Calu3 (cell line): ENCODE data around the gene LAMA2. TPM values are rescaled to one million over a fixed set of nuclear protein-coding genes. Genes with fewer than 3 reads are reported as not detected.

ENCODE experiments used
- BruUV-seq: library from RNA; stranded (reverse); fragments of 400-500 nt; replicated peaks from 2 replicates; lab custom pipeline; 2021; lab: Mats Ljungman, UMichigan
- CTCF ChIA-PET: fragments of 300-600 bp; sonication (Branson Sonifier 250); formaldehyde crosslinking; loops from one replicate; lab custom pipeline; 2022; ENCODE audit warnings: antibody characterized with exemption; lab: Charles Lee
- DNase-seq: peaks from one replicate; pipeline ENCODE4 v3.0.0; 2022
- H3K27ac Mint-ChIP-seq: one replicate; pipeline ENCODE4 v1.8.0; 2022; ENCODE audit warnings: mixed read lengths; ENCODE audit not compliant: unreplicated experiment
- H3K27me3 Mint-ChIP-seq: one replicate; pipeline ENCODE4 v1.8.0; 2022; ENCODE audit warnings: mixed read lengths; ENCODE audit not compliant: unreplicated experiment
- H3K36me3 Mint-ChIP-seq: one replicate; pipeline ENCODE4 v1.8.0; 2022; ENCODE audit warnings: mild to moderate bottlenecking, moderate library complexity, mixed read lengths; ENCODE audit not compliant: insufficient read depth, unreplicated experiment
- H3K4me1 Mint-ChIP-seq: one replicate; pipeline ENCODE4 v1.8.0; 2022; ENCODE audit warnings: mild to moderate bottlenecking, low read depth, mixed read lengths; ENCODE audit not compliant: unreplicated experiment
- H3K4me3 Mint-ChIP-seq: one replicate; pipeline ENCODE4 v1.8.0; 2022; ENCODE audit warnings: mild to moderate bottlenecking, low read depth, moderate library complexity, mixed read lengths; ENCODE audit not compliant: unreplicated experiment
- H3K9me3 Mint-ChIP-seq: one replicate; pipeline ENCODE4 v1.8.0; 2022; ENCODE audit warnings: low read depth, mixed read lengths; ENCODE audit not compliant: unreplicated experiment
- intact Hi-C: fragments of 100-400 bp; cut with micrococcal nuclease; formaldehyde crosslinking; loops from one replicate; pipeline ENCODE4 v1.10.0; 2022; ENCODE audit not compliant: unreplicated experiment
- total RNA-seq: library from RNA; stranded (reverse); gene quantifications from 2 replicates; pipeline ENCODE4 v1.2.3, GENCODE V29; 2022
- TF ChIP-seq, protein P1 (sequence below): fragments of 200-600 bp; IDR thresholded peaks from one replicate; pipeline ENCODE4 v1.8.0; 2022; ENCODE audit warnings: antibody characterized with exemption; ENCODE audit not compliant: unreplicated experiment

The LAMA2 gene
- total RNA-seq, 1 experiment from 2014 or later, result 0.80 TPM

- DNase-seq, result no peak
- Mint-ChIP-seq H3K4me1 (no peaks in the 10 kb centered on the region), H3K4me3 (no peak overlapping the region)
Measured at GRCh38 chr6:129239825-129240491, 357.0 kb downstream of the LAMA2 start.

DNA sequence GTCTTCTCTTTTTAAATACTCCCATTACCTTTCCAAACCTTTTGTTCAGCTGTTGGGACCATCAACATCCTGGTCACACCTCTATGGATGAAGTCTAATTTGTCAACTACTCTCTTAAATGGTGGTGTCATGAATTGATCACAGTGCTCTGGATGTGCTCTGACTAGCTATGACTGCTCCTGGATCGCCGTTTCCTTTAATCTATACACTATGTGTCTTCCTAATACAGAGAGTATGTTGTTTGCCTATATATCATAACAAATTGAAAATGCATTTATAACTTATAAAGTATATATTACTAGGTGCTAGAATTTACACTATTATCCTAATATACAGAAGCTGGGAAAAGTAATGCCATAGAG, 357.5 kb downstream of the LAMA2 start:
- no TSS peak for BruUV-seq
- no peak for DNase-seq
- Mint-ChIP-seq H3K27ac (no peak overlapping the region), H3K4me3 (no peak overlapping the region), H3K36me3 (no peaks in the 10 kb centered on the region), H3K27me3 (no peaks in the 10 kb centered on the region), H3K4me1 (no peaks in the 10 kb centered on the region), H3K9me3 (no peaks in the 10 kb centered on the region)
- TF ChIP-seq, protein P1, sequence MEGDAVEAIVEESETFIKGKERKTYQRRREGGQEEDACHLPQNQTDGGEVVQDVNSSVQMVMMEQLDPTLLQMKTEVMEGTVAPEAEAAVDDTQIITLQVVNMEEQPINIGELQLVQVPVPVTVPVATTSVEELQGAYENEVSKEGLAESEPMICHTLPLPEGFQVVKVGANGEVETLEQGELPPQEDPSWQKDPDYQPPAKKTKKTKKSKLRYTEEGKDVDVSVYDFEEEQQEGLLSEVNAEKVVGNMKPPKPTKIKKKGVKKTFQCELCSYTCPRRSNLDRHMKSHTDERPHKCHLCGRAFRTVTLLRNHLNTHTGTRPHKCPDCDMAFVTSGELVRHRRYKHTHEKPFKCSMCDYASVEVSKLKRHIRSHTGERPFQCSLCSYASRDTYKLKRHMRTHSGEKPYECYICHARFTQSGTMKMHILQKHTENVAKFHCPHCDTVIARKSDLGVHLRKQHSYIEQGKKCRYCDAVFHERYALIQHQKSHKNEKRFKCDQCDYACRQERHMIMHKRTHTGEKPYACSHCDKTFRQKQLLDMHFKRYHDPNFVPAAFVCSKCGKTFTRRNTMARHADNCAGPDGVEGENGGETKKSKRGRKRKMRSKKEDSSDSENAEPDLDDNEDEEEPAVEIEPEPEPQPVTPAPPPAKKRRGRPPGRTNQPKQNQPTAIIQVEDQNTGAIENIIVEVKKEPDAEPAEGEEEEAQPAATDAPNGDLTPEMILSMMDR, result no peak
- intact Hi-C loops, result no loop called here
- CTCF ChIA-PET, result interaction anchor here (1.2 kb wide), 1 partner anchor 11 kb away, joined by 3 read pairs; no protein-coding TSS in a partner anchor

More at GRCh38 chr6:129239825-129240491, 357.0 kb downstream of the LAMA2 start:
- Mint-ChIP-seq H3K27me3 (no peaks in the 10 kb centered on the region), H3K27ac (no peak overlapping the region), H3K36me3 (no peaks in the 10 kb centered on the region), H3K9me3 (no peaks in the 10 kb centered on the region)
- CTCF ChIA-PET, result interaction anchor here (1.2 kb wide), 1 partner anchor 12 kb away, joined by 3 read pairs; no protein-coding TSS in a partner anchor
- TF ChIP-seq, protein P1, result no peak
- BruUV-seq, result no TSS peak
- intact Hi-C loops, result no loop called here

DNA sequence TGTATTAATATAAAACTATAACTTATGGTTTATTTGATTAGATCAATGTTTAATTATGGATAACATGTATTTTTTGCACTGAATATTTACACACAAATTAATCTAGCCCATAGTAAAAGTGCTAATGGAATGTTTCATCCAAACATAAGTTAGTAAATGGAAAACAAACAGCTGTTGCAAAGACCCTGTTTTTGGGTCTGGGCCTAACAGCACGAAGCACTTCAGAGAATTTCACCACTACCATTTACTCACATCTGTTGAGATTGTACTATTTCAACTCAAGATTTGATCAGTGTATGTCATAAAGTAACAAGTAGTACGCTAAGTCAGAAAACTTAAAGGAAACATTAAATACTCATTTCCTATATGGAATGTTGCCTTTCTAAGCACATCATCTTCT, 359.6 kb downstream of the LAMA2 start:
- no peak overlapping the region for H3K27ac Mint-ChIP-seq
- H3K9me3 Mint-ChIP-seq, result no peaks in the 10 kb centered on the region
- no TSS peak for BruUV-seq
- H3K4me3 Mint-ChIP-seq, result no peak overlapping the region
- CTCF ChIA-PET, result no interaction called here
- DNase-seq, result no peak
- TF ChIP-seq, protein P1, result no peak
- intact Hi-C loops, result no loop called here
- H3K36me3 Mint-ChIP-seq, result no peaks in the 10 kb centered on the region
- H3K27me3 Mint-ChIP-seq, result peaks cover 15% of the 10 kb centered on the region
- no peaks in the 10 kb centered on the region for H3K4me1 Mint-ChIP-seq

DNA sequence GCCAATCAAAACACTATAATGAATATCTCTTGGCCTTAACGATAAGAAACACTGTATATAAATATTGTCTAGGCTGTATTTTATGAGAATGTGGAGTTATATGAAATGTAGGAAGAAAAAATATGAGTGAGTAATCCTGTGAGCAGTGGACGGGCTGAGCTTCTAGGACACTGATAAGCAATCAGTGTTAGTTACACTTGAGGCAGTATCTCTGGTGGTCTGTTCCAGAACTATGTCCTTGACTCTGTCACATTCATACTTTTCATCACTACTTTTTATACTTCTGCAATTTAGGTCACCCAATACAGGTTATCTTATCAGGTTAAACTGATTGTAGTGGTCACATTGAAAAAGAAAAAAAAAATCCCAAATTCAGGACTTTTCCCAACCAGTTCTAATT, 360.4 kb downstream of the LAMA2 start:
- peaks cover 15% of the 10 kb centered on the region for H3K27me3 Mint-ChIP-seq

More for the DNA sequence above, 360.4 kb downstream of the LAMA2 start:
- Mint-ChIP-seq H3K4me1 (no peaks in the 10 kb centered on the region), H3K36me3 (no peaks in the 10 kb centered on the region), H3K9me3 (no peaks in the 10 kb centered on the region), H3K27ac (no peak overlapping the region), H3K4me3 (no peak overlapping the region)
- TF ChIP-seq, protein P1, result no peak
- CTCF ChIA-PET, result no interaction called here
- intact Hi-C loops, result no loop called here
- DNase-seq, result no peak
- BruUV-seq, result no TSS peak
